Mesendoderm (in vitro differentiated cells): ENCODE measurements around the gene PHF2.

Experiments used
- DNase-seq: peaks from one replicate; pipeline ENCODE4 v3.0.0; 2013
- H2AK5ac ChIP-seq: 2 replicates; pipeline ENCODE4 v1.6.1; 2013; ENCODE audit warnings: low read length, inconsistent platforms
- H2BK120ac ChIP-seq: 2 replicates; pipeline ENCODE4 v1.6.1; 2013; ENCODE audit warnings: low read depth, mild to moderate bottlenecking, low read length, moderate library complexity, mixed read lengths
- H2BK15ac ChIP-seq: replicated peaks from 2 replicates; pipeline ENCODE4 v1.6.1; 2013; ENCODE audit warnings: low read depth, mild to moderate bottlenecking, moderate library complexity
- H2BK5ac ChIP-seq: 2 replicates; pipeline ENCODE4 v1.6.1; 2013; ENCODE audit warnings: low read length, inconsistent platforms
- H3K18ac ChIP-seq: 2 replicates; pipeline ENCODE4 v1.6.1; 2013; ENCODE audit warnings: mild to moderate bottlenecking, low read length, mixed read lengths
- H3K23ac ChIP-seq: one replicate; pipeline ENCODE4 v1.6.1; 2013; ENCODE audit warnings: low read length
- H3K27ac ChIP-seq: 2 replicates; pipeline ENCODE4 v1.5.1; 2013; ENCODE audit warnings: low read depth, mild to moderate bottlenecking, inconsistent platforms, low read length, moderate library complexity
- H3K27me3 ChIP-seq: 2 replicates; pipeline ENCODE4 v1.6.1; 2013; ENCODE audit warnings: low read length, control low read depth, mild to moderate bottlenecking, inconsistent platforms; ENCODE audit not compliant: insufficient read depth, poor library complexity
- H3K36me3 ChIP-seq: 2 replicates; pipeline ENCODE4 v1.6.1; 2013; ENCODE audit warnings: low read length, inconsistent platforms; ENCODE audit not compliant: control insufficient read depth, insufficient read depth
- H3K4ac ChIP-seq: one replicate; pipeline ENCODE4 v1.6.1; 2013; ENCODE audit warnings: low read depth, mild to moderate bottlenecking, low read length, moderate library complexity
- H3K4me1 ChIP-seq: 2 replicates; pipeline ENCODE4 v1.6.1; 2013; ENCODE audit warnings: low read depth, low read length, inconsistent platforms; ENCODE audit not compliant: control insufficient read depth
- H3K4me2 ChIP-seq: 2 replicates; pipeline ENCODE4 v1.6.1; 2013; ENCODE audit warnings: low read length
- H3K4me3 ChIP-seq: 2 replicates; pipeline ENCODE4 v1.5.1; 2013; ENCODE audit warnings: mild to moderate bottlenecking, low read length
- H3K56ac ChIP-seq: one replicate; pipeline ENCODE4 v1.6.1; 2013; ENCODE audit warnings: low read length
- H3K79me1 ChIP-seq: 2 replicates; pipeline ENCODE4 v1.6.1; 2013; ENCODE audit warnings: low read length, inconsistent platforms
- H3K79me2 ChIP-seq: 2 replicates; pipeline ENCODE4 v1.6.1; 2013; ENCODE audit warnings: mild to moderate bottlenecking, low read length; ENCODE audit not compliant: control insufficient read depth, insufficient read depth
- H3K9ac ChIP-seq: 2 replicates; pipeline ENCODE4 v1.6.1; 2013; ENCODE audit warnings: low read length, inconsistent platforms
- H4K5ac ChIP-seq: one replicate; pipeline ENCODE4 v1.6.1; 2013; ENCODE audit warnings: low read length
- H4K8ac ChIP-seq: one replicate; pipeline ENCODE4 v1.6.1; 2013; ENCODE audit warnings: low read depth, mild to moderate bottlenecking, control low read depth, low read length, moderate library complexity
- WGBS: extraction: QIAGEN DNeasy Blood & Tissue Kit; methylation state at CpG from one replicate; pipeline ENCODE4 v1.1.7; 2013; ENCODE audit warnings: low lambda C conversion rate, missing lambda C conversion rate; ENCODE audit not compliant: insufficient coverage; ENCODE audit errors: extremely low coverage; 5-methylcytosine and 5-hydroxymethylcytosine counted together

The PHF2 gene

DNA sequence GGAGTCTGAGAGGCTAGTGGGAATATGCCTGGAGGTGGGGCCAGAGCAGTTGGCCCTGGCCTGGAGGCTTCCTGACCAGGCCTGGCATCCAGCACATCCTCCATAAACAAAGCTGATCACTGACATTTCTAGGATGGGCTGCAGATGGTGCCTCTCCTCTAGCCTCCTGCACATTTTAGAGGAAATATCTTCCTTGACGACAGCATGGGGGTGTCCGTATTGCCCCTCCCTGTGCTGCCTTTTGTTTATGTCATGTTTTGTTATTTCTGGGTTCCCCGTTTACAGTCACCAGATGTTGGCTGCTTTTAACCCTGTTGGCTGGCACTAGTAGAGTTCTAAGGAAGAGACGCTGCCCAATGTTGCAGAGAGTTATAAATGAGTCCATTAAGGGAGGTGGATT, 148.5 kb downstream of the PHF2 start:
- Histone ChIP-seq H3K4me3 (no peak overlapping the region), H3K23ac (no peak overlapping the region), H3K79me1 (no peaks in the 10 kb centered on the region), H2AK5ac (no peak overlapping the region), H3K27me3 (no peaks in the 10 kb centered on the region), H3K4ac (no peak overlapping the region), H3K36me3 (no peaks in the 10 kb centered on the region), H2BK5ac (no peak overlapping the region), H3K27ac (no peak overlapping the region), H4K5ac (no peak overlapping the region), H3K9ac (no peak overlapping the region), H3K18ac (no peak overlapping the region), H2BK120ac (no peak overlapping the region), H2BK15ac (no peak overlapping the region), H3K56ac (no peak overlapping the region), H3K4me1 (no peaks in the 10 kb centered on the region), H3K4me2 (no peak overlapping the region), H4K8ac (no peak overlapping the region), H3K79me2 (no peaks in the 10 kb centered on the region)
- no peak for DNase-seq
- no CpG with 5 or more reads among the region's 4 CpGs for WGBS

DNA sequence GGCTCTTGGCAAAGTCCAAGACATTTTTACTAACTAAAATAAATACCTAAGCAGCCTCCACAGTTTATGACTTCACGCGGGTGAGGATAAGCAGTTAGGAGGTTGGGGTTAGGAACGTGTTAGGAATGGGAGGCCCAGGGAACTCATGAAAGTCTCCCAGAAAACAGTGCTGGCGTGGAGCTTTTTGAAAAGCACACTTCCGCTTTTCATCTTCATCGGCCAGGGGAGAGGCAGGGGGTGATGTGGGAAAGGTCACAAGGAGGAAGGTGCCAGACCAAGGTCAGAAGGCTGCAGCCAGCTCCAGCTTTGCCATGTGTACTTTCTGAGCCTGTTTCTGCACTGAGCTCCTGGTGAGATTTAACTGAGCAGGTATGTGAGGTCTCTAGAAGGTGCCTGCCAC, 149.0 kb downstream of the PHF2 start:
- Histone ChIP-seq H2BK5ac (no peak overlapping the region), H3K79me2 (no peaks in the 10 kb centered on the region), H3K4me1 (no peaks in the 10 kb centered on the region), H4K8ac (no peak overlapping the region), H3K23ac (no peak overlapping the region), H3K4me2 (no peak overlapping the region), H3K27me3 (no peaks in the 10 kb centered on the region), H3K79me1 (no peaks in the 10 kb centered on the region), H2AK5ac (no peak overlapping the region), H3K56ac (no peak overlapping the region), H3K4ac (no peak overlapping the region), H2BK120ac (no peak overlapping the region), H3K4me3 (no peak overlapping the region), H4K5ac (no peak overlapping the region), H3K9ac (no peak overlapping the region), H3K18ac (no peak overlapping the region), H3K36me3 (no peaks in the 10 kb centered on the region), H2BK15ac (no peak overlapping the region), H3K27ac (no peak overlapping the region)
- DNase-seq = no peak
- WGBS = no CpG with 5 or more reads among the region's 6 CpGs

DNA sequence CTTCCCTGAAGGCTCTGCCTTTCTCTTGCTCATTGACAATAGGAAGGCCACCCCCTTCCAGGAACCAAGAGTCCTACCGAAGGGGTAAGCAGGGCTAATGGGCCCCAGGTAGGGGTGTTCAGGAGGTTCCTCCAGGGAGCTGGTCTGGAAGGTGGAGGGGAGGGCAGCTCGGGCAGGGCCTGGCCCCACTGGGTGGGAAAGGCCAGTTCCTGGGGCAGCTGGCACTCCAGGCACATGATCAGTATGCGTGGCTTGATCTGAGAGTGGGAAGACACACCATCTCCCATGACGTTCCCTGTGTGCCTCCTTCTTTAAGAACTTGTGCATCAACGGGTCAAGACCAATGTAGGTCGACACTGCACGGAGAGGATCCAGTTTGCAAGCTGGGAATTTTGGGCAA, 149.8 kb downstream of the PHF2 start:
- H3K23ac ChIP-seq = no peak overlapping the region
- no peak overlapping the region for H3K9ac ChIP-seq
- no peak for DNase-seq
- H3K4me3 ChIP-seq = no peak overlapping the region
- no peaks in the 10 kb centered on the region for H3K36me3 ChIP-seq
- H4K8ac ChIP-seq = no peak overlapping the region
- H3K27ac ChIP-seq = no peak overlapping the region
- no peaks in the 10 kb centered on the region for H3K79me1 ChIP-seq
- H2AK5ac ChIP-seq = no peak overlapping the region
- no peak overlapping the region for H2BK5ac ChIP-seq
- no CpG with 5 or more reads among the region's 7 CpGs for WGBS
- H3K4me2 ChIP-seq = no peak overlapping the region
- H4K5ac ChIP-seq = no peak overlapping the region
- H2BK120ac ChIP-seq = no peak overlapping the region
- no peak overlapping the region for H2BK15ac ChIP-seq
- H3K18ac ChIP-seq = no peak overlapping the region
- H3K27me3 ChIP-seq = no peaks in the 10 kb centered on the region
- H3K4ac ChIP-seq = no peak overlapping the region
- H3K4me1 ChIP-seq = no peaks in the 10 kb centered on the region
- H3K79me2 ChIP-seq = no peaks in the 10 kb centered on the region
- no peak overlapping the region for H3K56ac ChIP-seq
